ENCODE data around the gene EPHB1.
A peak's percentile ranks its signal among the peaks of the same experiment; 100 is the strongest.

Gene EPHB1

GRCh38 chr3:134796281-134797056, 1.4 kb downstream of the EPHB1 start:
- DNase-seq = no peak
- H3K4me3 Mint-ChIP-seq = no peak overlapping the region
- H3K27me3 Mint-ChIP-seq = peaks cover 39% of the 10 kb centered on the region
- no peaks in the 10 kb centered on the region for H3K36me3 Mint-ChIP-seq (ENCODE audit: low read depth)
- H3K27ac Mint-ChIP-seq = no peak overlapping the region
- no peak for ATAC-seq
- peaks cover 3% of the 10 kb centered on the region for H3K4me1 Mint-ChIP-seq
- H3K9me3 Mint-ChIP-seq = no peaks in the 10 kb centered on the region

GRCh38 chr3:134797057-134797740, 2.1 kb downstream of the EPHB1 start:
- peaks cover 3% of the 10 kb centered on the region for H3K4me1 Mint-ChIP-seq
- no peak overlapping the region for H3K4me3 Mint-ChIP-seq
- H3K9me3 Mint-ChIP-seq = no peaks in the 10 kb centered on the region
- ATAC-seq (no peak), DNase-seq (no peak)
- no peaks in the 10 kb centered on the region for H3K36me3 Mint-ChIP-seq (ENCODE audit: low read depth)
- H3K27ac Mint-ChIP-seq = no peak overlapping the region
- peaks cover 39% of the 10 kb centered on the region for H3K27me3 Mint-ChIP-seq

GRCh38 chr3:134797741-134798451, 2.8 kb downstream of the EPHB1 start:
- Mint-ChIP-seq H3K4me1 (peaks cover 6% of the 10 kb centered on the region), H3K36me3 (ENCODE audit: low read depth) (no peaks in the 10 kb centered on the region), H3K4me3 (no peak overlapping the region), H3K27ac (no peak overlapping the region), H3K27me3 (peaks cover 37% of the 10 kb centered on the region), H3K9me3 (no peaks in the 10 kb centered on the region)
- DNase-seq (no peak), ATAC-seq (no peak)

DNA sequence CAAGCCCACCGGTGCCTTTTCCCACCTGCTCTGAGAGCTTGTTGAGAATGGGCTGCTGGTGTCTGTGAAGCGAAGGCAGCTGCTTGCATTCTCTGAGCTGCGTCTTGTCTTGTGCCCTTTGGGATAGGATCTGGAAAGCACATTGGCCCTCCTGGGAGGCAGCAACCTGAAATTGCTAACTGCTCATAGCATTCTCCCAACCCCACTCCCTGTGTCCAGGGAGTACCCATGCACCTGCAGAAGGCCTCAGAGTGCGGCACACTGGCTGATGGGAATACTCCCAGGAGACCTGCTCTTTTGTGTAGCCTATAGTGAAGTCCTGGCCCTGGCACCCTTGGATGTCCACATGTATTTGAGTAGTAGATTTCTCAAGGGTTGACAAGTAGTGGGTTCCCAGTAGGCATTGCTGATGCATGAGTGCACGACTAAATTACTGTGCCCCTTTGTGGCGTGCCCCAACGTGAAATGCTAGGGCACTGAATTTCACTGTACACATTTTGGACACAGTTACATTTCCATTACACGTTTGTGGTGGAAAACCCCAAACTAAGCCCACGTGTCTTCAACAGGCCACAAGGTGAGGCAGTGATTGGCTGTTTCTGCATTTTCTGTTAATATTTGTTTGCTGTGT, 3.7 kb downstream of the EPHB1 start:
- no peak for ATAC-seq
- DNase-seq = no peak
- Mint-ChIP-seq H3K27me3 (peaks cover 30% of the 10 kb centered on the region), H3K9me3 (no peaks in the 10 kb centered on the region), H3K36me3 (ENCODE audit: low read depth) (no peaks in the 10 kb centered on the region), H3K4me1 (peaks cover 9% of the 10 kb centered on the region), H3K4me3 (no peak overlapping the region), H3K27ac (no peak overlapping the region)

DNA sequence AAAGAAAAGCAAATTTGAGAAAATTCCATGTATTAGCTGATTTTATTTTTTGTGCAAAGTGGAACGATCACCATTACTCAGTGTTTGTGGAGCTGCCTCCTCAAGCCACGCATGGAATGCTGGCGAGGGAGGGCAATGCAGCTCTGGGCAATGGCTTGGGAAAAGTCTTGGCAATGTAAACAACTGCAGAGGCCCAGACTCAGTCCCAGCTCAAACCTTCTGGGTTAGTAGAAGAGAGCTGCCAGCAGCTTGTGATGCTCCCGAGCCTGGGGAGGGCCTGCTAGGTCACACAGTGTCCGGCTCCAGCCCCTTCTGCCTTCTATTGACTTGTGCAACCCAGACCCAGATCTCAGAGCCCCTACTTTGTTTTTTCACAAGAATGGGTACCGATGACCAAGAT, 4.3 kb downstream of the EPHB1 start:
- H3K4me3 Mint-ChIP-seq = no peak overlapping the region
- H3K27ac Mint-ChIP-seq = no peak overlapping the region
- H3K27me3 Mint-ChIP-seq = peaks cover 29% of the 10 kb centered on the region
- DNase-seq = no peak
- peaks cover 9% of the 10 kb centered on the region for H3K4me1 Mint-ChIP-seq
- no peak for ATAC-seq
- no peaks in the 10 kb centered on the region for H3K9me3 Mint-ChIP-seq
- no peaks in the 10 kb centered on the region for H3K36me3 Mint-ChIP-seq (ENCODE audit: low read depth)

DNA sequence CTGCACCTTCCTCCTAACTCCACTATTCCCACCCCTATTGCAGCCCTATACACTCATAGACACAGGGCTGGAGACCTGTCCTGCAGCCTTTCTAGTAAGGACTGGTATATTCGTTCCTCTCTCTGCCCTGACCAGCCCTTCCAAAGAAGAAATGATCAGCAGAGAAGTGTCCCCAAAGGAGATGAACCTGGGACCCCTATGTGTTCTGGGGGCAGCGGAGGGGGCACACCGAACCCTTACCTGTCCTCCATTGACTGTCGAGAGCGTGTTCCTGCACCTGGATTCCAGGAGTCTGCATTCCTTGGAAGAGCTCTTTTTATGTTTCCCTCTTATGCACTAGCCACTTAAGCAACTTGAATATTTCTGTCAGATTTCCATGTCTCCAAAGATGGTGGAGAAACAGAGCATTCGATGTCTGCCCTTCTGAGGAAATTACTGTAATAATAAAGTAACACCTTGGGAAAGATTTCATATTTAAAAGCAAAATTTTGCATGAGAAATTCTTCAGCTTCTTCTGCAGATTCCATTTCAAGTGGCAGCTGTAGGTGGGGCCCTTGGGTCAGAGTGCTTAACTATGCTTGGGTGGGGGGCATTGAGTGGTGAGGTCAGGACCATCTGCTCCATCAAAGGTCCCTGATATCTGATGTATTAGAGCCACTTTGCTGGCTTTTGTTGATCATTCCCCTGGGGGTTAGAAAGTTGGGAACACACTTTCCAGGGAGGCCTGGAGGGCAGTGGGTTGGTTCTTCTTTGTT, 6.3 kb downstream of the EPHB1 start:
- H3K27ac Mint-ChIP-seq = no peak overlapping the region
- peaks cover 23% of the 10 kb centered on the region for H3K27me3 Mint-ChIP-seq
- H3K9me3 Mint-ChIP-seq = no peaks in the 10 kb centered on the region
- H3K4me3 Mint-ChIP-seq = no peak overlapping the region
- no peak for DNase-seq
- no peak for ATAC-seq
- H3K4me1 Mint-ChIP-seq = peaks cover 6% of the 10 kb centered on the region
- no peaks in the 10 kb centered on the region for H3K36me3 Mint-ChIP-seq (ENCODE audit: low read depth)

GRCh38 chr3:134802428-134803050, 7.5 kb downstream of the EPHB1 start:
- no peak overlapping the region for H3K27ac Mint-ChIP-seq
- H3K36me3 Mint-ChIP-seq (ENCODE audit: low read depth) = no peaks in the 10 kb centered on the region
- DNase-seq (no peak), ATAC-seq (no peak)
- H3K4me1 Mint-ChIP-seq = peaks cover 6% of the 10 kb centered on the region
- no peak overlapping the region for H3K4me3 Mint-ChIP-seq
- no peaks in the 10 kb centered on the region for H3K9me3 Mint-ChIP-seq
- peaks cover 16% of the 10 kb centered on the region for H3K27me3 Mint-ChIP-seq

DNA sequence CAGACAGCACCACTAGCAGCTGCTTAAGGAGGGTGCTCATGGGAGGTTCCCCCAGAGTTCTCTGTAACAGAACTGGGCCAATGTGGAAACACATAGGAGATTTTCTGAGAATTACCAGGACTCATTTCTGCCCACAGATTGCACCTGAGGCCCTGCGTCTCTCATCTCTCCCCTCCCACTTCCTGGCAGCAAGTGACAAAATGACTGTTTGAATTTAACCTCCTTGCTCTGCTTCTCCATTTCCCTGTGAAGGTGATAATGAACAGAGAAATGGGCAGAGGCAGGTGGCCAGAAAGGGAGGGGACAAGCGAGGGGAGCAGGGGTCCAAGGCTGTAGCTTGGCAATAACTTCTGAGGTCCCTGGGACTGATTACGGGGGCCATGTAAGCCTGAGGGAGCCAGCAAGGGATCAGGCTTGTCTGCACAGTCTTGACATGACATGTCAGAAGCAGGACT, 8.0 kb downstream of the EPHB1 start:
- no peak overlapping the region for H3K27ac Mint-ChIP-seq
- H3K4me3 Mint-ChIP-seq = no peak overlapping the region
- no peaks in the 10 kb centered on the region for H3K36me3 Mint-ChIP-seq (ENCODE audit: low read depth)
- ATAC-seq = peak; percentile 47
- H3K4me1 Mint-ChIP-seq = peaks cover 6% of the 10 kb centered on the region
- peaks cover 10% of the 10 kb centered on the region for H3K27me3 Mint-ChIP-seq
- H3K9me3 Mint-ChIP-seq = no peaks in the 10 kb centered on the region
- DNase-seq = no peak

DNA sequence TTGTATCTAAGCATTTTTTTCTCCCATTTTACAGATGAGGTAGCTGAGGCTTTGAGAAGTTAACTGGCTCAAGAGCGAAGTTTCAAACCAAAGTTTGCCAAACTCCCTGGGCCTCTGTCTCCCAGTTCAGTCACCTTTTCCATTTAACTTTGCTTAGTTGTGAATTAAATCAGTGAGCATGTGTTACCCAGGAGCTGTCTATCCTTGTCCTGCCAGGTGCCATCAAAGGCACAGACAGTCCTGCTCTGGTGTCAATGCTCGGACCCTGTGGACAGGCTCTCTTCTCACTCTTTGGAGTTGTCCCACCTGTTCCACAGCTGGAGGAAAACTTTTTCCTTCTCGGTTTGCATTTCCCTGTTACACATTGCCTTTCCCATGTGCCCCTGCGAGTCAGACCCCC, 8.6 kb downstream of the EPHB1 start:
- H3K27me3 Mint-ChIP-seq = peaks cover 7% of the 10 kb centered on the region
- DNase-seq = no peak
- no peak for ATAC-seq
- no peaks in the 10 kb centered on the region for H3K36me3 Mint-ChIP-seq (ENCODE audit: low read depth)
- no peak overlapping the region for H3K27ac Mint-ChIP-seq
- H3K9me3 Mint-ChIP-seq = no peaks in the 10 kb centered on the region
- H3K4me3 Mint-ChIP-seq = no peak overlapping the region
- peaks cover 6% of the 10 kb centered on the region for H3K4me1 Mint-ChIP-seq

- H3K4me1 Mint-ChIP-seq = peaks cover 6% of the 10 kb centered on the region
- DNase-seq (no peak), ATAC-seq (no peak)
- no peaks in the 10 kb centered on the region for H3K9me3 Mint-ChIP-seq
- H3K27me3 Mint-ChIP-seq = peaks cover 2% of the 10 kb centered on the region
- H3K36me3 Mint-ChIP-seq (ENCODE audit: low read depth) = no peaks in the 10 kb centered on the region
- no peak overlapping the region for H3K4me3 Mint-ChIP-seq
- no peak overlapping the region for H3K27ac Mint-ChIP-seq
These were observed 9.7 kb downstream of the EPHB1 start for GRCh38 chr3:134804508-134805480.

DNA sequence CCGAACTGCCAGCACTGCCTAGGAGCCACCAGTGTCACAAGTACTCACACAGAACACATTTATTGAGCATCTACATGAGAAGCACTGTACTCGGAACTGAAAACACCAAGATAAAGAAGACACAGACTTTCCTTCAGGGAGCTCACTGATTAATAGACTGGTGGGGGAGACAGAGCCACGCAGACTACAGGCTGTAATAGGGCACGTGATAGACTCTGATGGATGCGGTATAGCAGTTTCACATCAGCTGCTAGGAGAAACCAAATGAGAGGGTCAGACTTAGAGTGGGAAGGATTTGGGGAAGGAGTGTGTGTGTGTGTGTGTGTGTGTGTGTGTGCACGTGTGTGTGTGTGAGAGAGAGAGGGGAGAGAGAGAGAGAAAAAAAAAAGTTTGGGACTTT, 12.1 kb downstream of the EPHB1 start:
- Mint-ChIP-seq H3K27me3 (peaks cover 2% of the 10 kb centered on the region), H3K4me1 (peaks cover 6% of the 10 kb centered on the region), H3K4me3 (no peak overlapping the region), H3K27ac (no peak overlapping the region), H3K9me3 (no peaks in the 10 kb centered on the region), H3K36me3 (ENCODE audit: low read depth) (no peaks in the 10 kb centered on the region)
- DNase-seq (no peak), ATAC-seq (no peak)

GRCh38 chr3:134808835-134809234, 13.8 kb downstream of the EPHB1 start:
- Mint-ChIP-seq H3K27ac (no peak overlapping the region), H3K4me1 (no peaks in the 10 kb centered on the region), H3K36me3 (ENCODE audit: low read depth) (no peaks in the 10 kb centered on the region), H3K4me3 (no peak overlapping the region), H3K27me3 (peaks cover 2% of the 10 kb centered on the region), H3K9me3 (no peaks in the 10 kb centered on the region)
- ATAC-seq = no peak
- DNase-seq = no peak

Measured in activated naive CD8-positive, alpha-beta T cell treated with anti-CD3 and anti-CD28 coated beads, Interleukin-2, amount 50 U/mL, for 24 hours (primary cell).